Measurements from ENCODE around the gene CIAO3.

GRCh38 chr16:745739-746138, 4.9 kb upstream of the CIAO3 start:
- no peak for TF ChIP-seq CTCF (IDR thresholded peaks at IDR 0.05)
- no peak for TF ChIP-seq POLR2AphosphoS5 (IDR thresholded peaks at IDR 0.05)

Measured in suprapubic skin (tissue), 3 donors.